ENCODE data around the gene FLNA. TPM values are rescaled to one million over a fixed set of nuclear protein-coding genes. Genes with fewer than 3 reads are reported as not detected.
A peak's percentile ranks its signal among the peaks of the same experiment; 100 is the strongest.

Gene FLNA
- polyA plus RNA-seq, 1 donor, result 304 TPM

DNA sequence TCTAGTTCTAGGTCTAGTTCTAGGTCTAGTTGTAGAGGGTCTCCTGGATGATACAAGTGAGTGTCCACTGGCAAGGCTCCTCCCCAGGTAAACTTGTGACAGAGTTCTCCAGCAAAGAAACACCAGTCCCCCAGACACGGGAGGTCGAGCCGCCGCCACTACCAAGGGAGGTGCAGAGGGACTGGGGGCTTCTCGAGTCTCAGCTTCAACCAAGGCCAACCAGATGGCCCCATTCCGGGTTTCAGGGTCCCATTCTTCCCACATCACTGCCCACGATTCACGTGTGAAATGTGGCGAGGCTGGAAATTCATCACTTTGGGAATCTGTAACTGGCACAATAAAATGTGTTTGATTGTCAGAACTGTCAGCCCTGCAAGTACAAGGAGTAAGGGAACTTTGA lies 41.3 kb downstream of the FLNA start:
- no peak for DNase-seq

DNA sequence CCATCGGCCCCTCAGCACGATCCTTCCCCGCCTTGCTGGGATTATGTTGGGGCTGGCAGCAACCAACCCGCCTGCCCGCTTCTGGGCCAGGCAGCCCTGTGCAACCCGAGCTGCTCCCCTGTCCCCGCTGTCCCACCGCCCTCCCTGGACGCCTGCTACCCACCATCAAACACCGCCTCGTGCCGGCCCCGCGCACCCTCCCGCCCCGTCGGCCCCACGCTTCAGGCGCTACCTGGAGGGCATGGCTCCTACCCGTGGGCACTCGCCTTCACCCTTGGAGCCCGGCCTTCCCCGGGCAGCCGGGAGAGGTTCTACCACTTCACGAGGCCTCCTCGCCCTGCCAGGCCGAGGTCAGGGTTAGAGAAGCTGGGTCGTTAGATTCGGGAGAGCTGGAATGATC lies 41.9 kb downstream of the FLNA start:
- DNase-seq, result no peak

DNA sequence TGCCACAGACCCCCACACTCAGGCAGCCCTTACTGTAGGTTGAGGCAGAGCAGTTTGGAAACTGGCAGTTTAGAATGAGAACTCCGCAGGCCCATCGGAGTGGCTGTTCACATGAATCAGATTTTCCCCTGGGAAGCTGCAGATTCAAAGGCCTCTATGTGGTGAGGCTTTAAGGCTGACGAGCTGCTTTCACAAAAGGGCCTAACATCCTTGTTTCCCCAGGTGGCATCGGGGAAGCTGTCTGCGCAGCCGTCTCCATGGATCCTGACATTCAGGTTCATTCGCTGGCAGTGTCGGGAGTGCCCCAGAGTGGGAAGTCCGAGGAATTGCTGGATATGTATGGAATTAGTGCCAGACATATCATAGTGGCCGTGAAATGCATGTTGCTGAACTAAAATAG lies 45.1 kb downstream of the FLNA start:
- DNase-seq, result no peak

DNA sequence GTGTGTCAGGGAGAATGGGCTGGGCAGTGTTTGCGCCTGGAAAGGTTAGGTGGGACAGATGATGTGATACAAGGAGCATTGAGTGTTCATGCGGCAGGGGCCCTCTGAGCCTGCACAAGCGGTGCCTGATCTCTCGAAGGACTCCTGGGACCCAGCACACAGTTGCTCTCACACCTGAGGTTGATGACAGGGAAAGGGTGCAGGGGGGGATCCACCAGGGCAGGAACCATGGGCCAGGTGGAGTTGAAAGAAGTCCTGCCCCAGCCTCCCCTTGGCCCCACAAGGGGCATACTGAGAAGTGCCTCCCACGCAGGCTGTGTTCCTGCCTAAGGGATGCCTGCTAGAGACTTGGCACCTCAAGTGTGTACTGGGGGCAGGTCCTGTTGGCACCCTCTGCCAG lies 45.8 kb downstream of the FLNA start:
- no peak for DNase-seq

DNA sequence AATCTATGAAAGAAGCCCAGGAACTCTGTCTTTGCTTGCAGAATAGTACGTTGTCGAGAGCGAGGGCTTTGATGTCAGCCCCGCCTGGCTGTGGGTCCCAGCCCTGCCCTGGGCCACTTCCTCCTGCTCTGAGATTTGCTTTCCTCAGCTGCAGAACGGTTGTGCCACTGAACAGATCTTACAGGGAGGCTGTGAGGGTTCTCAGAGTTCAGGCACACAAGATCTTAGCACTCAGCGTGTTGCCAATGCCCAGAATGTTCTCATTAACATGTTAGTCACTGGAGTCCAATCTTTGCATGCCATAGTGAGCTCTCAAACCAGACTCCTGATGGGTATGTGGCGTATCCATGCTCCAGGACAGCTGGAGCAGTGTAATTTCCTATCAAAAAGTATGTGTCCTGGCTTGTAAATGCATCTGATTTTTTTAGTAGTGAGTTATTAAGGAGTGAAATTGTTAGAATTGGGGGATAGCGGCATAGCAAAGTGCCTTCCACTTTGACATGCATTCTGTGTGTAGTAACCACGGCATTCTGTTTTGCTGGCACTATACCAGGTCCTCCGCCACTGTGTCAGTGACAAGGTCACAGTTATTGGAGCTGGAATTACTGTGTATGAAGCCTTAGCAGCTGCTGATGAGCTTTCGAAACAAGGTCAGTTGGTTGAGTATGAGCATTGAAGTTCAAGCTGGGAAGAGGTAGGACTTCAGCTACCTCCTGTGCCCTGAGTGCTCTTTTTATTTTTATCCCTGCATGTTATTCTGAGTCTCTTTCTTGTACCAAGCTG lies 47.2 kb downstream of the FLNA start:
- no peak for DNase-seq

DNA sequence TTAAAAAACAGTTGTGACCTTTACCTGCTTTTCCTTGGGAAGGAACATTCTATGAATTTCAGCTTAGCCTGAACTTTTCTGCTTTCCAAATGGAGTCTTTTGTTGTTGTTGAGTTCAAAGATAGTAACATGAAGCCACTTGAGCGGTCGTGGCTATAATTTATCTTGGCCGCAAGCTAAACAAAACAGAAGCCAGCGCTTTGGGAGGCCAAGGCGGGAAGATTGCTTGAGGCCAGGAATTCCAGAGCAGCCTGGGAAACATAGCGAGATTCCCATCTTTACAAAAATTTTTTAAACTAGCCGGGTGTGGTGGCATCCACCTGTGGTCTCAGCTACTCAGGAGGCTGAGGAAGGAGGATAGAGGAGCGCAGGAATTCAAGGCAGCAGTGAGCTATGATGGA lies 48.9 kb downstream of the FLNA start:
- DNase-seq, result no peak

DNA sequence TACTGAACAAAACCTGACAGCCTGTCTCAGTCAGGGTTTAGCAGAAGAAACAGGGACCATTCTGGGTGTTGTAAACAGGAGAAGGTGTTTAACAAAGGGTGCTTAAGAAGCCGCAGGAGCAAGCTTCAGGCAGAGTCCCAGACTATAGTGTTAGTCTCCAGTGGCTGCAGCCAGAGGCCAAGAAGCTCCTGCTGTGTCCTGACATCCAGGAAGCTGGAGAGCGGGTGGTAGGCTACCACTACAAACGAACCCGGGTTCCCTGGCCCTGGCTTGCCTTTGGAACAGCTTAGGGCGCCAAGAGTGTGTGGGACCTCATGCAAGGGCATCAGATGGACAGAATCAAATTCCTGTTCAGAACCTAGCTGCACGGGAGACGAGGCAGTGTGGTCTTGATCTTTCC lies 50.9 kb downstream of the FLNA start:
- no peak for DNase-seq

DNA sequence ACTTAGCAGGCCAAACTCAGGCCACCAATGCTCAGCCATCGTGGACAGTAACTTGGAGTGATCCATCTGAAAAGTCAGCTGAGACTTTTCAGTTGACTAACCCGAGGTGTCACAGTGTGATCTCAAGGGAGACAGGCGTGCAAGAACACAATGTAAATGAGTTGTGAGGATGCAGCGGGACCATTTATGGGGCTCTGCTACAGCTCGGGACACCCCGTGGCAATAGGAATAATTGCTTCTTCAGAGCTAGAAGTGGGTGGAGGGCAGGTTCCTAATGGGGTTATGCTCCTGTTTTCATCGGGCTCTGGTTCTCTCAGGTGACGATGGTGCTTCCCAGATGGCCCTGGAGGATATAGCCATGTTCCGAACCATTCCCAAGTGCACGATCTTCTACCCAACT lies 51.5 kb downstream of the FLNA start:
- DNase-seq, result no peak

DNA sequence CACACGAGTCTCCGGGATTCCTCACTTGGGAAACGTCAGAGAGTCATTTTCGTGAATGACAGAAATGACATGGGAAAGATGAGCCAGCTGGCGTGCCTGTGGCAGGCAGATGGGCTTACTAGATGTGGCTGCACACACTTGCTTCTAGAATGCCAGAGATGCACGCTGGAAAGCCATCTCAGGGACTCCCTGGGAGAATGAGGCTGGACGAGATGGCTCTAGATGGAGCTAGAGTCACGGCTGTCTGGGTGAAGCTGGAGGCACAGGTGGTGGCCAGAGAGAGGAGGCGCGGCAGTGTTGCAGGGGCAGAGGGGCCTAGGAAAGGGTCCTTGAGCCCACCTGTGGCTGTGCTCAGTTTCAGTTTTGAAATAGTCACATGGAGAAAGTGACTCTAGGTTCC lies 52.8 kb downstream of the FLNA start:
- no peak for DNase-seq

DNA sequence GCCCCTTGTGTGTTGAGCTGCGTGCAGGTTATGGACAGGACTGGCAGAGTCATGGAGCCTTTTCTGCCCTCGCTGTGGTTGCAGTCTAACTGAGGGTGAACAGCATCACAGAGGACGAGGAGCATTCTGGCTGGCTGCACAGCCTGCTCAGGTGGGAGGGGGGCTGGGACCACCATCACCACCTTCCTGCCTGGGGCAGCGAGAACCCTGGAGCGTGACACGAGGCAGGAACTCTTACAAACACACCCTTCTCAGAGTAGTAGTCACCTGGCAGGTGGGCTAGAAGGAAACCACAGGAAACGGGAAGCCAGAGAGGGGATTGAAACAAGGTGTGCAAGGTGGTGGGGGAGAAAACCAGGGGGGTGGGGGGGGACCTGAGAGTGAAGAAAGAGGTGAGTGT lies 53.3 kb downstream of the FLNA start:
- no peak for DNase-seq

DNA sequence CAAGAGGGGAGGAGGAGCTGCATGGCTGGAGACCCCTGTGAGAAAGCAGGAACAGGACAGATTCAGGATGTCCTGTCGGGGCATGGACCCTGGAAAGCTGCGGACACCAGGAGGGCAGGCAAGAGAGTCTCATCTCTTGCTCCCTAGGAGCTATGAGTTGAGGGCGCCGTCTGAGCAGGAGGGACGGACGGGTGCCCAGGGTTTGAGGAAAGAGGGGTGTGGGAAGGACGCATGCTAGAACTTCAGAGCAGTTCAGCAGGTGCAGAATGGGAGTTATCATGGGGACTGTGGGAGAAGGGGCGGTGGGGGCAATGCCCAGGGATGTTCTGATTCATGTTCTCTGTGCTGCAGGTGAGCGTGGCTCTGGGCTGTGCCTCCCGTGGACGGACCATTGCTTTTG lies 54.0 kb downstream of the FLNA start:
- no peak for DNase-seq

DNA sequence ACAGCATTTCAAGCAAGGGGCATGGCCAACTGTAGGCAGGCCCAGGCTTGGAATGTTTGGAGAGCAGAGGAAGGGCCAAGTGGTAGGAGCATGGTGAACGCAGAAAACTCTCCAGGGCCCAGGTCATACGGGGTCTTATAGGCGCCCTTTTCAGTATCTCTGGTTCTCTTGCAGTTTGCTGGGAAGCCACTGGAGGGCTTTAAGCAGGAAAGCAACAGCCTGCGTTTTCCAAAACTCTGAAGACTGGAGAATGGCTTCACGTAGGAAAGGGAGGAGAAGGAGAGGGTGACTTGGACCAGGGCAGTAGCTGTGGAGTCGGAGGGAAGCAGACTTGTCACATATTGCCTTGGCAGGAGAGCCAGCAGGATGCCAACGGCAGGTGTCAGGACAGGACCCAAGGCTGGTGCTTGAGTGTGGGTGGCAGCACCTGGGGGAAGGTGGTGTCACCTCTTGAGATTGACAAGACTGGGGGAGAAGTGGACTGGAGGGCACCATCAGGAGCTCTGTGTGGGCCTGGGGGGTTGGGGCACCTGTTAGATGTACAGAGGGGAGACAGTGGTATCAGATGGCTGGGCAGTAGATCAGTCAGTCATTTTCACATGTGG lies 56.9 kb downstream of the FLNA start:
- no peak for DNase-seq

DNA sequence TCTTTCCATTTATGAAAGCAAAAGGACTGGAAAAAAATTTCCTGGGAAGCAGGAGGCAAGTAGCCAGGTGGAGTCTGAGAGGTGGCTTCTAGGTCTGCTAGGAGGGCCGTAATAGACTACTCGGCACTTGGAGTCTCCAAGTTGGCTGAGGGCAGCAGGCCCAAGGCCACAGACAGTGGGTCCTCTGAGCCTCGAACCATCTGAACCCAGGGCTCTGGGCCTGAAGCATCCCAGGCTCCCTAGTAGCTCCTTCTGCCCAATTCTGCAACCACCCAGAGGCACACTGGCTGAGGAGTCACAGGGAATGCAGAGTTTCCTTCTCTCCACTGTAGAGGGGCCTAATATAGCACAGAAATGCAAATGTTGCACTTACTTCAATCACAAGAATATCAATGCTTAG lies 59.0 kb downstream of the FLNA start:
- DNase-seq, result no peak

DNA sequence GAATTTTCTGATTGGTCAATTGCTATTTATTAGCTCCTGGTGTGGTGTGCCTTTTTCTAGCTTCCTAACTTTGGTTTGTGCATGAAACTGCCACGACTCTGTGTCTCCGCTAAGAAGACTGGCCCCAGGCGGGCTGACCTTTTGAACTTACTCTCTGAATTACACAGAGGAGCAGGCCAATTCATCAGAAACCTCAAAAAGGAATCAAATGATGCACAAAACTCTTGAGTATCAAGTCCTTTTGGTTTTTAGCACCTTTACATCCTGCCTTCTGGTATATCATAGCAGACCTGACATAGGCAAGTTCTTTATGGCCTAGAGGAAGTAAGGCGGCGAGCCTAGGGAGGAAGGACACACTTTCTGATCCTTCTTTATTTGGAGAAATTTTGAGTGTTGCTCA lies 61.3 kb downstream of the FLNA start:
- no peak for DNase-seq

DNA sequence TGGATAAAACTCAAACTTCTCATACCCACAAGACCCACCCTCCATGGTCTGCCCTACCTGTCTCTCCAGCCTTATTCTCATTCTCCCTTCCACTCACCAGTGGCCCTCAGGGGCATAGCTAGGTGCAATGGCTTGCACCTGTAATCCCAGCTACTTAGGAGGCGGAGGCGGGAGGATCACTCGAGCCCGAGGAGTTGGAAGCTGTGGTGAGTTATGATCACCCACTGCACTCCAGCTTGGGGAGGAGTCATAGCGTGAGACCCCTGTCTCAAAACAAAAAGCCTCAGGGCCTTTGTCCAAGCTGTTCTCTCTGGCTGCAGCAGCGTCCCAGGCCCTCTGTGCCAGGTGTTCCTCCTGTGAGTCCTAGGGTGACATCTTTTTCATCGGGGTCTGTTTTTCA lies 62.3 kb downstream of the FLNA start:
- DNase-seq, result no peak

DNA sequence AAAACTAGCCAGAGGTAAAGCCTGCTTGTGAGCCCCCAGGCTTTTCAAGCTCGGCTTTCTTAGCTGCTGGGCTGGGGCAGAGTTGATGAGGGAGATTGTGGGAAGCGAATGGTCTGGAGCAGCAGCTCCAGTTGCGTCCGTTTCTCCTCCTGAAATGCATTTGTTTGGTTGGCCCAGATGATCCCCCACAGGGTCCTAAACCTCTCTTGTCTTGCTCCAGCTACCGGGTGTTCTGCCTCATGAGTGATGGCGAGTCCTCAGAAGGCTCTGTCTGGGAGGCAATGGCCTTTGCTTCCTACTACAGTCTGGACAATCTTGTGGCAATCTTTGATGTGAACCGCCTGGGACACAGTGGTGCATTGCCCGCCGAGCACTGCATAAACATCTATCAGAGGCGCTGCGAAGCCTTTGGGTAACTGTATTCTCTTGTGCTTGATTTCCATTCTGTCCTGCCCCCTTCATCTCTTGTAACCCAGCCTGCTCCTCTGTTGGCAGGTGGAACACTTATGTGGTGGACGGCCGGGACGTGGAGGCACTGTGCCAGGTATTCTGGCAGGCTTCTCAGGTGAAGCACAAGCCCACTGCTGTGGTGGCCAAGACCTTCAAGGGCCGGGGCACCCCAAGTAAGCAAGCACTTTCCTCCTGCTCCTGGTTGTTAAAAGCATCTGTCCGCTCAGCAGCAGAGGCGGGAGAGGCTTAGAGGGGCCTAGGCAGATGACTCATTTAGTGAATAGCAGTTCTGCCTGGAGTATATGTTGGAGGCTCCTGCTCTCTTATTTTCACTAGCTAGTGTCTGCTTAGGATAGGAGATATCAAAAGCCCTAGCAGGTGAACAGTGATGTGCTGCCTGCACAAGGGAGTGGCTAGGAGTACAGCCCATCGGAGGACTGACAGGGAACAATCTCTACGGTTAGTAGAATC lies 63.6 kb downstream of the FLNA start:
- DNase-seq, result no peak

DNA sequence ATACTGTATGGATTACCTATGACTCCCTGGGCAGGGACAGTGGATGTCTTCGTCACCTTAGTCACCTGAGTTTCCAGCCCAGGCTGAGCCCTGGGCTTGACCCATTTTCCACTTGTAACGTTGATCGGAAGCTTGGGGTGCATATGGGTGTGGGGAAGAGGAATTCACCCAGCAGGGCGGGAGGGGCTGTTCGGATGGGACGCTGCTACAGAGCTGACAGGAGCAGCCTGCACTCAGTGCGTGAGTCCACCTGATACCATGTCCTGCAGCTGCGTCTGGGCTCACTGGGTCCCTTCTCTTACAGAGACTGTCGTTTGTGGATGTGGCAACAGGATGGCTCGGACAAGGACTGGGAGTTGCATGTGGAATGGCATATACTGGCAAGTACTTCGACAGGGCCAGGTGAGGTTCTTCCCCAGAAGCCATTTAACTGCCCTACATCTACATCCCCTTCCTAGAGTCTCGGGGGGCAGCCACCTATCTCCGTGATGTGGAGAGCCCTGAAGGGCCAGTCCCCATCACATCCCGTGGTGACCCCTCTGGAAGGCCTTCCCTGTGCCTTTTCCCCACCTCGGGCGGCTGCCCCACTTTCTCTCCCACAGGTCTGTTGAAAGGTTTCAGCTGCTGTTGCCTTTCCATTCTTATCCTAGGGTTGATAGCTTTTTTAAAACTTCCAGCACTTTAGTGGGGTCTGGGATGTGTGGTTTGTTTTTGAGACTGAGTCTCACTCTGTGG lies 65.2 kb downstream of the FLNA start:
- DNase-seq, result no peak

DNA sequence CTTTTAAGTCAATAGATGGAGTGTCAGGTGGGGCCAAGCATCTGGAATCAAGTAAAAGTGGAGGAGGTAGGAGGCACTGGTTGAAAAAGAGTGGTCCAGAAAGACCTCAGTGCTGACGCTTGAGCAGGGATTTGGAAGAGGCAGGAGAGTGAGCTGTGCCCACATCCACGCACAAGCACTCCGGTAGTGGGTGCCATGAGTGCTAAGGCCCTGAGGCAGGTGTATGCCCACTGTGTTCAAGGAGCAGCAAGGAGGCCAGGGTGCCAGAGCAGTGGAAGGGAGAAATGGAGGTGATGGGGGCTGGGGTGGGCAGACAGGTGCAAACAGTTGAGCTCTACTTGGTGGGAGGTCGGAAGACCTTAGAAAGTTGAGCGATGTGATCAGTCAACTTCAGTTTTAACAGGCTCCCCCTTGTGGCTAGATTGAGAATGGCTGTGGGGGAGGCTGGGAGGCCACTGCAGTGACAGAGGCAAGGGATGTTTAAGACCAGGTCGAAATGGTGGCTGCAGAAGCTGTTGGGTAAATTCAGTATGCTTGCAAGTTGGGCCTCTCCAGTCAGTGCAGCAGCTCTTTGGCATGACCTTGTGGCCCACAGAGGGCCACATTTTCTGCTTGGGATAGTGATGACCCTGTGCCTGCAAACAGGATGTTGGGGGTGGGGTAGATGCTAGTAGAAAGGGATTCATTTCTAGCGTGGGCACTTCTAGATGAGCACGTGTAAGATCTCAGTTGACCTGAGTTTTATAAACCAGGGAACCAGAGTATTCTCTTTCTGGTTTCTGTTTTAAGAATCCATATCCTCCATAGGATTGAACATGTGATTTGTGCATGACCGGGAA lies 66.1 kb downstream of the FLNA start:
- peak; percentile 38 for DNase-seq

DNA sequence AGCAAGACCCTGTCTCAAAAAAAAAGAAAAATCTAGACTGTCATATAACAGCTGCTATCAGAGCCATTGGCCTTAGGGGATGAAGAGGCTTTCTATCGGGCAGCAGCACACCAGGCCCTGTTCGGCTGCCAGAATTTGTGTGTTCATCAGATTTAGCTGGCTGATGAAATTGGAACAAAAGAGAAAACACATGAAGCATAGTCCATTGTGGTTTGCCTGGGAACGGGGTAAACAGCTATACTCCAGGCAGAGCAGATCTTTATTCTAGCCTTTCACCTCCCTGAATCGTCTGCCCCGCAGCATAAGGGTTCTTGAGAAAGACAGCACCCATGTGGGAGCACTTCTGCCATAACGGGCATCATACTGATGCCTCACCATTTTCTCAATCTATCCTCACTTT lies 67.2 kb downstream of the FLNA start:
- no peak for DNase-seq

DNA sequence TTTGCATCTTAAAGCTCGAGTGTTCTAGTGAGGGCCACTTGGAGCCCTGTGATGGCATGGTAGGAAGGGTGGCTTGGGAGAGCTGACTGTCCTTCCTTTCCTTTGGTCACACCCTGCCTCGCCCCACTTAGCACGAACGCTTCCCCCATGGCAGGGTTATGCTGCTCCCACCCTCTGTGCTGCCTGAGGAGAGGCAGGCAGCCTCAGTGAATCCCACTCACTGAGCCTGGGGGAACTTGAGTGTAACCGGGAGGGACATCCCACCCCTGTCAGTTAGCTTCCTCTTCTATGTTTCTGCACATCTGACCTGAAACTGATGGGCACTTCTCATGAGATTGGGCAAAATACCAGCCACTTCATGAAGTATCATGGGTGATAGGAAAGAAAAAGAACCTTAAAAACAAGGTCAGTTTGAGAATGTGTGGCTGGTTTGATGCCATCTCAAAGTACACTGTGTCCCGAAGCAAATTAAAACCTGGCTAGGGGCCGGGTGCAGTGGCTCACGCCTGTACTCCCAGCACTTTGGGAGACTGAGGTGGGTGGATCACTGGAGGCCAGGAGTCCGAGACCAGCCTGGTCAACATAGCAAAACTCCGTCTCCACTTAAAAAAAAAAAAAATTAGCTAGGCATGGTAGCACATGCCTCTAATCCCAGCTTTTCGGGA lies 68.8 kb downstream of the FLNA start:
- no peak for DNase-seq

DNA sequence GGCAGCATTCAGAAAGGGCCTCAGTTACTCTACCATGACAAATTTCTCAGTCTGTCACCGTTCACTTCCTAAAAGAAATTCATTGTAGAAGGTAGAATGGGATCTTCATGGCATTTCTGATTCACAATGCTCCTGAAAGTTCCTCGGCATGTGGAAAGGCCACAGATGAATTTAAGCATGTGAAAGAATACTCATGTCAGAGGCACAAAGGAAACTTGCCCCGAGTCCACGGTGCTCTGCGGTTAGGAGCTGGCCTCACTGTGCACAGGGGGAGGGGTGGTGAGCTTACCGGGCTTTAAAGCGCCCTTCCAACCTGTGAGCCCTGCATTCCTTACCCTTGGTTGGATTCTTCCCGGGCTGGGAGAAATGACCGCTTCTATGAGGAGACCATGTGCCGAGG lies 69.6 kb downstream of the FLNA start:
- no peak for DNase-seq

All from hindlimb muscle (tissue), 1 donor.